Osteoblast (primary cell): ENCODE measurements around the gene GABRQ. TPM values are rescaled to one million over a fixed set of nuclear protein-coding genes. Genes with fewer than 3 reads are reported as not detected.

Experiments used
- DNase-seq: peaks from one replicate; pipeline ENCODE4 v3.0.0; 2011; ENCODE audit warnings: low spot score, mixed read lengths; ENCODE audit not compliant: insufficient read length; ENCODE audit errors: missing footprints
- H2AFZ ChIP-seq: 2 replicates; pipeline ENCODE4 v1.6.0; 2011; ENCODE audit warnings: mild to moderate bottlenecking, low read length
- H3K27ac ChIP-seq: 2 replicates; pipeline ENCODE4 v1.5.1; 2011; ENCODE audit warnings: mild to moderate bottlenecking, low read depth, low read length, moderate library complexity
- H3K27me3 ChIP-seq: 2 replicates; pipeline ENCODE4 v1.6.0; 2012; ENCODE audit warnings: mild to moderate bottlenecking, control low read depth, inconsistent platforms, low read length, moderate library complexity; ENCODE audit not compliant: insufficient read depth
- H3K36me3 ChIP-seq: 2 replicates; pipeline ENCODE4 v1.5.1; 2011; ENCODE audit warnings: mild to moderate bottlenecking, low read length, control low read depth, moderate library complexity; ENCODE audit not compliant: insufficient read depth
- H3K4me1 ChIP-seq: 2 replicates; pipeline ENCODE4 v1.5.1; 2011; ENCODE audit warnings: mild to moderate bottlenecking, low read length, control low read depth, moderate library complexity; ENCODE audit not compliant: insufficient read depth
- H3K4me2 ChIP-seq: 2 replicates; pipeline ENCODE4 v1.6.0; 2011; ENCODE audit warnings: mild to moderate bottlenecking, low read length; ENCODE audit not compliant: insufficient read depth
- H3K4me3 ChIP-seq: fragments of 200-600 bp; sonication (generic); 3 replicates; pipeline ENCODE4 v1.5.1; 2012; ENCODE audit warnings: mild to moderate bottlenecking, low read length, inconsistent platforms; ENCODE audit not compliant: insufficient read depth
- H3K79me2 ChIP-seq: 2 replicates; pipeline ENCODE4 v1.6.0; 2012; ENCODE audit warnings: mild to moderate bottlenecking, low read length, control low read depth, inconsistent platforms; ENCODE audit not compliant: insufficient read depth
- H3K9me3 ChIP-seq: 2 replicates; pipeline ENCODE4 v1.5.1; 2011; ENCODE audit warnings: low read depth, low read length, control low read depth
- H4K20me1 ChIP-seq: 2 replicates; pipeline ENCODE4 v1.6.0; 2012; ENCODE audit warnings: mild to moderate bottlenecking, low read length, control low read depth; ENCODE audit not compliant: insufficient read depth
- total RNA-seq: library from RNA; depleted of rRNA; stranded (reverse); fragments of >200 nt; gene quantifications from 2 replicates; pipeline ENCODE4 v1.2.3, GENCODE V29; 2012
- TF ChIP-seq, protein P1 (sequence below): IDR thresholded peaks from 2 replicates; pipeline ENCODE4 v1.5.1; 2011; ENCODE audit warnings: mild to moderate bottlenecking, low read depth, low read length, moderate library complexity; ENCODE audit errors: extremely low read depth

The GABRQ gene
- total RNA-seq: not detected in 2 replicates

GRCh38 chrX:152637649-152638442 is at the start of gene GABRQ:
GABRQ (plus strand) TSS chrX:152637895; CDS start chrX:152638203, 308 bp downstream.
- no peak within 1 kb of the TSS for H3K4me2 ChIP-seq
- no peaks in the 10 kb centered on the region for H3K4me1 ChIP-seq
- no peak within 1 kb of the TSS for H3K27ac ChIP-seq
- no peaks in the 10 kb centered on the region for H3K36me3 ChIP-seq
- peak; percentile 72 for DNase-seq
- no peaks in the 10 kb centered on the region for H4K20me1 ChIP-seq
- no peak within 1 kb of the TSS for H3K4me3 ChIP-seq
- H3K9me3 ChIP-seq: no peaks in the 10 kb centered on the region
- no peaks in the 10 kb centered on the region for H3K79me2 ChIP-seq
- TF ChIP-seq, protein P1, sequence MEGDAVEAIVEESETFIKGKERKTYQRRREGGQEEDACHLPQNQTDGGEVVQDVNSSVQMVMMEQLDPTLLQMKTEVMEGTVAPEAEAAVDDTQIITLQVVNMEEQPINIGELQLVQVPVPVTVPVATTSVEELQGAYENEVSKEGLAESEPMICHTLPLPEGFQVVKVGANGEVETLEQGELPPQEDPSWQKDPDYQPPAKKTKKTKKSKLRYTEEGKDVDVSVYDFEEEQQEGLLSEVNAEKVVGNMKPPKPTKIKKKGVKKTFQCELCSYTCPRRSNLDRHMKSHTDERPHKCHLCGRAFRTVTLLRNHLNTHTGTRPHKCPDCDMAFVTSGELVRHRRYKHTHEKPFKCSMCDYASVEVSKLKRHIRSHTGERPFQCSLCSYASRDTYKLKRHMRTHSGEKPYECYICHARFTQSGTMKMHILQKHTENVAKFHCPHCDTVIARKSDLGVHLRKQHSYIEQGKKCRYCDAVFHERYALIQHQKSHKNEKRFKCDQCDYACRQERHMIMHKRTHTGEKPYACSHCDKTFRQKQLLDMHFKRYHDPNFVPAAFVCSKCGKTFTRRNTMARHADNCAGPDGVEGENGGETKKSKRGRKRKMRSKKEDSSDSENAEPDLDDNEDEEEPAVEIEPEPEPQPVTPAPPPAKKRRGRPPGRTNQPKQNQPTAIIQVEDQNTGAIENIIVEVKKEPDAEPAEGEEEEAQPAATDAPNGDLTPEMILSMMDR: no peak
- no peak within 1 kb of the TSS for H2AFZ ChIP-seq
- peaks cover 6% of the 10 kb centered on the region for H3K27me3 ChIP-seq

DNA sequence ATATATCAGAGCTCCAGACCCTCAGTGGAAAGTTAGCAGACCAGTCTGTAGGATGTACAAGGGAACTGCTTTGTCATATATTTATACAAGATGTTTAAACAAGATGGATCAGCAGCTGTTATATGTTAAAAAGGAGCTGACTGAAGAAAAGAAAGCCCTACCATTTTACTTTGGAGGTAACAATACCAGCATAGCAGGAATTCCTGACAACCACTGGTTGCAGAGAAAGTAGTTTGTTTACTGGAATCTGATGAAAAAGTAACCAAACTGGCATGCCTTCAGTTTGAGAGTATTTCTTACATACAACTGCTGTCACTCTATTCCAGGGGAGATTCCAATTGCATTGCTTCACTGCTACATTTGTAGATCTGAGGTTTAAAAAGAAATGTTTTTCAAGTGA is 49.5 kb upstream of the GABRQ start:
- TF ChIP-seq, protein P1: no peak
- DNase-seq: no peak
- Histone ChIP-seq H3K4me1 (no peaks in the 10 kb centered on the region), H3K4me2 (no peak overlapping the region), H3K36me3 (no peaks in the 10 kb centered on the region), H3K9me3 (peaks cover 2% of the 10 kb centered on the region), H3K27ac (no peak overlapping the region), H3K27me3 (no peaks in the 10 kb centered on the region), H2AFZ (no peak overlapping the region), H3K79me2 (no peaks in the 10 kb centered on the region), H4K20me1 (no peaks in the 10 kb centered on the region), H3K4me3 (no peak overlapping the region)

GRCh38 chrX:152600853-152601633 is 36.7 kb upstream of the GABRQ start:
- TF ChIP-seq, protein P1: no peak
- no peak overlapping the region for H3K27ac ChIP-seq
- no peaks in the 10 kb centered on the region for H3K79me2 ChIP-seq
- no peak overlapping the region for H3K4me3 ChIP-seq
- DNase-seq: no peak
- no peaks in the 10 kb centered on the region for H3K9me3 ChIP-seq
- no peaks in the 10 kb centered on the region for H3K4me1 ChIP-seq
- no peaks in the 10 kb centered on the region for H3K27me3 ChIP-seq
- no peaks in the 10 kb centered on the region for H4K20me1 ChIP-seq
- no peak overlapping the region for H3K4me2 ChIP-seq
- no peaks in the 10 kb centered on the region for H3K36me3 ChIP-seq
- H2AFZ ChIP-seq: no peak overlapping the region
